PFSK-1 (cell line): ENCODE results near the gene CCDC192.

Experiments used
- FOXP2 ChIP-seq: optimal IDR thresholded peaks from 2 replicates; pipeline ENCODE3; 2011; ENCODE audit warnings: borderline replicate concordance, control low read depth, inconsistent platforms; ENCODE audit not compliant: insufficient read depth; ENCODE audit errors: extremely low read length, extremely low read depth
- POLR2AphosphoS5 ChIP-seq: IDR thresholded peaks from 2 replicates; pipeline ENCODE4 v1.6.1; 2012; ENCODE audit warnings: low read depth, mild to moderate bottlenecking, control low read depth, low read length, moderate library complexity
- SIN3A ChIP-seq: IDR thresholded peaks from 2 replicates; pipeline ENCODE4 v1.6.1; 2012; ENCODE audit warnings: mild to moderate bottlenecking, low read length, moderate library complexity, borderline replicate concordance; ENCODE audit not compliant: insufficient read depth
- TAF1 ChIP-seq: IDR thresholded peaks from 2 replicates; pipeline ENCODE4 v1.6.1; 2012; ENCODE audit warnings: low read length, control low read depth, borderline replicate concordance; ENCODE audit not compliant: insufficient read depth
- TF ChIP-seq, protein P1 (sequence below), 2 experiments: IDR thresholded peaks; 2 replicates each; pipeline versions ENCODE4 v1.6.1 to v1.8.0; 2011 to 2012; ENCODE audit warnings: low read depth in 2 of 2, low read length in 2 of 2, control low read depth in 1 of 2, inconsistent platforms in 1 of 2, mild to moderate bottlenecking in 1 of 2, moderate library complexity in 1 of 2; ENCODE audit not compliant: insufficient read depth in 1 of 2

DNA sequence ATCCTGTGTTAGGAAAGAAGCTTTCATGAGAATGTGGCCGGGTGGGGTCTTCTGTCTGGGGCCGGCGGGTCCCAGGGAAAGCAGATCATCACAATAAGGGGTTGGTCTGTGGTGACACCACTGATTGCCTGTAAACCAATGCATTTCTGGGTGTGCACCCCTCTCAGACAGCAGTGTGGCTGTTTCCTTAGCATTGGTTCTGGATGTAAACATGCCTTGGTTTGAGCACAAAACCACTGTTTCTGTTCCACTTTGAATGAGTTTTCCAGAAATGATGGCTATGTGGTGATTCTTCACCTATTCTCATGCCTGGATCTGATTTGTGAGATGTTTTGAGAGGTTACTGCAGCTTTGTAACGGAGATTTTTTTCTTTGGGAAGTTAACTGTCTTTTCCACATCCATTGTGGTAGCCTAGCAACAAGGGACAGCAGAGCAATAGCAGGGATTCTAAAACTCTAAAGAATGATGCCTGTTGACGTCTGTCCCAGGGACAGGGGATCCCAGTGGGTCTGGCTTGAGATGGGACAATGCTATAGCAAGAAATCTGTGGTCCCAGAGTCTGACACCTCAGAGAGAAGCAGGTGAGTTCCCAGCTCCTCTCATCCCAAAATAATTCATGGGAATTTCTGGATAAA is at the start of gene CCDC192:
- no peak for TF ChIP-seq POLR2AphosphoS5
- no peak for TF ChIP-seq FOXP2
- TF ChIP-seq, protein P1, sequence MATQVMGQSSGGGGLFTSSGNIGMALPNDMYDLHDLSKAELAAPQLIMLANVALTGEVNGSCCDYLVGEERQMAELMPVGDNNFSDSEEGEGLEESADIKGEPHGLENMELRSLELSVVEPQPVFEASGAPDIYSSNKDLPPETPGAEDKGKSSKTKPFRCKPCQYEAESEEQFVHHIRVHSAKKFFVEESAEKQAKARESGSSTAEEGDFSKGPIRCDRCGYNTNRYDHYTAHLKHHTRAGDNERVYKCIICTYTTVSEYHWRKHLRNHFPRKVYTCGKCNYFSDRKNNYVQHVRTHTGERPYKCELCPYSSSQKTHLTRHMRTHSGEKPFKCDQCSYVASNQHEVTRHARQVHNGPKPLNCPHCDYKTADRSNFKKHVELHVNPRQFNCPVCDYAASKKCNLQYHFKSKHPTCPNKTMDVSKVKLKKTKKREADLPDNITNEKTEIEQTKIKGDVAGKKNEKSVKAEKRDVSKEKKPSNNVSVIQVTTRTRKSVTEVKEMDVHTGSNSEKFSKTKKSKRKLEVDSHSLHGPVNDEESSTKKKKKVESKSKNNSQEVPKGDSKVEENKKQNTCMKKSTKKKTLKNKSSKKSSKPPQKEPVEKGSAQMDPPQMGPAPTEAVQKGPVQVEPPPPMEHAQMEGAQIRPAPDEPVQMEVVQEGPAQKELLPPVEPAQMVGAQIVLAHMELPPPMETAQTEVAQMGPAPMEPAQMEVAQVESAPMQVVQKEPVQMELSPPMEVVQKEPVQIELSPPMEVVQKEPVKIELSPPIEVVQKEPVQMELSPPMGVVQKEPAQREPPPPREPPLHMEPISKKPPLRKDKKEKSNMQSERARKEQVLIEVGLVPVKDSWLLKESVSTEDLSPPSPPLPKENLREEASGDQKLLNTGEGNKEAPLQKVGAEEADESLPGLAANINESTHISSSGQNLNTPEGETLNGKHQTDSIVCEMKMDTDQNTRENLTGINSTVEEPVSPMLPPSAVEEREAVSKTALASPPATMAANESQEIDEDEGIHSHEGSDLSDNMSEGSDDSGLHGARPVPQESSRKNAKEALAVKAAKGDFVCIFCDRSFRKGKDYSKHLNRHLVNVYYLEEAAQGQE (IDR thresholded peaks at IDR 0.05; ENCODE audit: insufficient read depth in 1 of 2, low read depth in 2 of 2, low read length in 2 of 2), result no peak
- no peak for TF ChIP-seq SIN3A
- TF ChIP-seq TAF1, result no peak
